ENCODE results near the gene SDR42E1. TPM values are rescaled to one million over a fixed set of nuclear protein-coding genes. Genes with fewer than 3 reads are reported as not detected.
"Not testable (repeated sequence)": the region's sequence is repeated elsewhere in the genome, so short reads cannot be mapped to it uniquely, and the experiment has no call there.

The SDR42E1 gene
- total RNA-seq, 5 donors from 2014 or later (not counting 1 experiment from before 2014, with no cell fraction given): 3.0 to 7.4 (median 5.0) TPM

DNA sequence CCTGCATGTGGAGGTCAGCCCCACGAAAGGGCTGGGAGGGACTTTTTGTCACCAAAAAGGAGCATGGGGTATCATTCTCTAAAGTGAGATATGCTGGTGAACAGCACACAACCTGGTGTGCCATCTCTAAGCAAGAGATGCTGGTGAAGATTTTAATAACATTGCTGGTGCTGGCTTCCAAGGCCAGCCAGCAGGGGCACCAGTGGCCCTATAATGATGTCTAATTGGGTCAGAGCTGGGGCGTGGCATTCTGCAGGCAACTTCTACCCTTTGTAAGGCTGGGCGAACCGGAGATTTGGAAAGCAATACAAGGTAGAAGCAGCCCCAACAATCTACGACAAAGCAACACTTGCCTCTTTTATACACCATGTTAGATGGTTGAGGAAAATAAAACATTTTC lies 16.8 kb downstream of the SDR42E1 start:
- Mint-ChIP-seq H3K4me1 (peaks cover 0 to 4% (median 0%) of the 10 kb centered on the region in 3 donors), H3K27ac (no peak overlapping the region)
- ATAC-seq (replicated peaks in 1 of 4): no peak

DNA sequence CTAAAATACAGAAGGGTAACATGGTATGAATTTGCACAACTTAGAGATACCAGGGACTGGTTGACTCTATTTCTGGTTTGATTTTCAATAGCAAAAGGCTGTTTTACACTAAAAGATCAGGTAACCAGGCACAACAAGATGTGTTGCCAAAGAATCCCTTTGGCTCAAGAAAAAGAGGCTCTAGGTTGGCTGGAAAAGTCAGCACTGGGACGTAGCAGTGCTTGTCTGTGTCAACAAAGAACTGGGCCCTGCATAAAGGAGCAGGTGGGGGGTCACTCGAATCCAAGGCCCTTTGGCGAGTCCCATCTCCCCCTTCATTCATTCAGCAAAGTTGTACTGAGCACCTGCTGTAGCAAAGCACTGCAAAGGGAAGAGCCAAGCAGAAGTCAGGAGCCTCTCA lies 18.4 kb downstream of the SDR42E1 start:
- no peaks in the 10 kb centered on the region for H3K27me3 Mint-ChIP-seq
- no peaks in the 10 kb centered on the region for H3K9me3 Mint-ChIP-seq
- WGBS (ENCODE audit: insufficient coverage): 82% methylated on average over 3 of the region's 3 CpGs
- ChIA-PET CTCF (no interaction called here), POLR2A (no interaction called here)
- H3K4me3 Mint-ChIP-seq: no peak overlapping the region
- no peak for DNase-seq
- H3K4me3 ChIP-seq (ENCODE audit: control insufficient read depth in 1 of 2, extremely low read depth in 1 of 2, low read length in 1 of 2): no peak overlapping the region
- H3K36me3 ChIP-seq (ENCODE audit: control insufficient read depth in 2 of 2, extremely low read depth in 1 of 2, insufficient read depth in 1 of 2, low read length in 1 of 2): peaks cover 3 to 13% of the 10 kb centered on the region in 2 donors
- ATAC-seq (replicated peaks in 1 of 4): no peak
- H3K4me1 Mint-ChIP-seq: peaks cover 0 to 4% (median 0%) of the 10 kb centered on the region in 3 donors
- no peaks in the 10 kb centered on the region for H3K4me1 ChIP-seq (ENCODE audit: control insufficient read depth in 1 of 2, extremely low read depth in 1 of 2, insufficient read depth in 2 of 2, low read length in 2 of 2)
- H3K36me3 Mint-ChIP-seq: peaks cover 5% of the 10 kb centered on the region
- H3K27ac ChIP-seq (ENCODE audit: low read length): no peak overlapping the region
- H3K27me3 ChIP-seq (replicated peaks in 1 of 2; ENCODE audit: control insufficient read depth in 2 of 2, extremely low read depth in 1 of 2, insufficient read depth in 2 of 2, low read length in 1 of 2): peaks cover 0 to 2% of the 10 kb centered on the region in 2 experiments
- H3K9me3 ChIP-seq: no peaks in the 10 kb centered on the region
- H3K27ac Mint-ChIP-seq: no peak overlapping the region

More for the DNA sequence above, 16.8 kb downstream of the SDR42E1 start:
- peaks cover 10% of the 10 kb centered on the region for H3K36me3 Mint-ChIP-seq
- H3K4me3 Mint-ChIP-seq: no peak overlapping the region
- ChIA-PET POLR2A (no interaction called here), CTCF (no interaction called here)
- DNase-seq: no peak
- Histone ChIP-seq H3K4me1 (ENCODE audit: control insufficient read depth in 1 of 2, extremely low read depth in 1 of 2, insufficient read depth in 2 of 2, low read length in 2 of 2) (no peaks in the 10 kb centered on the region), H3K4me3 (ENCODE audit: control insufficient read depth in 1 of 2, extremely low read depth in 1 of 2, low read length in 1 of 2) (no peak overlapping the region), H3K36me3 (ENCODE audit: control insufficient read depth in 2 of 2, extremely low read depth in 1 of 2, insufficient read depth in 1 of 2, low read length in 1 of 2) (peaks cover 3 to 27% of the 10 kb centered on the region in 2 donors), H3K9me3 (no peaks in the 10 kb centered on the region), H3K27ac (ENCODE audit: low read length) (no peak overlapping the region), H3K27me3 (replicated peaks in 1 of 2; ENCODE audit: control insufficient read depth in 2 of 2, extremely low read depth in 1 of 2, insufficient read depth in 2 of 2, low read length in 1 of 2) (no peaks in the 10 kb centered on the region)
- H3K9me3 Mint-ChIP-seq: no peaks in the 10 kb centered on the region
- WGBS (ENCODE audit: insufficient coverage): 80% methylated on average over 1 of the region's 5 CpGs
- no peaks in the 10 kb centered on the region for H3K27me3 Mint-ChIP-seq

DNA sequence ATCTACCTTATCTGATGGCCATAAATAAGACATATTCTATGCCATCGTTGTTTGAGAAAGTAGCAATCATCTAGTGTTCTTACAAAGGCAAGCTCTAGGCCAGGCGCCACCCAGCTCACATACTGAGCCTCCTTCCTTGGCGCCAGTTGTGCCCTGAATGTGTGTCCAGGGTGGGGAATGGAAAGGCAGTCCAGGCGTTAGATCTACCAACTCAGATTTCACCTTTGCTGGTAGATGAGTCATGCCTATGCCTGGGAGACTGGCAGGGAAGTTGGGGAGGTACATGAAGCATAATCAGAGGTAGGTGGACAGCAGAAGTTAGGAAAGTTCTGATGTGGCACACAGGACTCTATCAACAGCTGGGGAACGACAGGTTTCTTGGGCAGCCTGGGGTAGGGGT lies 23.6 kb downstream of the SDR42E1 start:
- 81% methylated on average over 3 of the region's 5 CpGs for WGBS (ENCODE audit: insufficient coverage)
- H3K9me3 ChIP-seq: no peaks in the 10 kb centered on the region
- no peaks in the 10 kb centered on the region for H3K4me1 Mint-ChIP-seq
- peaks cover 4% of the 10 kb centered on the region in 2 donors for H3K27me3 Mint-ChIP-seq
- H3K9me3 Mint-ChIP-seq: no peaks in the 10 kb centered on the region
- no peak overlapping the region for H3K27ac Mint-ChIP-seq
- no peaks in the 10 kb centered on the region for H3K36me3 ChIP-seq (ENCODE audit: control insufficient read depth in 2 of 2, extremely low read depth in 1 of 2, insufficient read depth in 1 of 2, low read length in 1 of 2)
- no peaks in the 10 kb centered on the region for H3K4me1 ChIP-seq (ENCODE audit: control insufficient read depth in 1 of 2, extremely low read depth in 1 of 2, insufficient read depth in 2 of 2, low read length in 2 of 2)
- ChIA-PET CTCF (no interaction called here), POLR2A (no interaction called here)
- H3K4me3 ChIP-seq (ENCODE audit: control insufficient read depth in 1 of 2, extremely low read depth in 1 of 2, low read length in 1 of 2): no peak overlapping the region
- no peak overlapping the region for H3K4me3 Mint-ChIP-seq
- ATAC-seq (replicated peaks in 1 of 4): no peak
- no peaks in the 10 kb centered on the region for H3K36me3 Mint-ChIP-seq
- no peak overlapping the region for H3K27ac ChIP-seq (ENCODE audit: low read length)
- peaks cover 3 to 6% of the 10 kb centered on the region in 2 experiments for H3K27me3 ChIP-seq (replicated peaks in 1 of 2; ENCODE audit: control insufficient read depth in 2 of 2, extremely low read depth in 1 of 2, insufficient read depth in 2 of 2, low read length in 1 of 2)
- no peak for DNase-seq

DNA sequence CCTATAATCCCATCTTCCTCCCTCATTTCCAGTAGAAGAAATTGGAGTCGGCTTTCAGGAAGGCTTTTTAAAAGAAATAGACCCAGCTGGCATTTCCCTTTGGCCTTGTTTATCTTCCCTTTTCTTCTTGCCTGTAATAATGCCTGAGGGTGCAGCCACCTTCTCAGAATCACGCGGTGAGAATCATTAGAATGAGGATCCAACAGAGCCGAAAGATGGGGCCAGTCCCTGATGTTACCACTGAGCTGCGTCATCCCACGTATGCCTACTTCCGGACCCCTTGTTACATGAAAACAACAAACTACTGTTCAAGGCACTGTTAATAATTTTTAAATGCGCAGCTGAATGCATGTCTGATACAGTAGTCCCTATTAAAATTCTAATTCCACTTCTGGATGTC lies 24.1 kb downstream of the SDR42E1 start:
- ChIA-PET CTCF (no interaction called here), POLR2A (no interaction called here)
- Mint-ChIP-seq H3K27me3 (peaks cover 4% of the 10 kb centered on the region in 2 donors), H3K27ac (no peak overlapping the region), H3K36me3 (no peaks in the 10 kb centered on the region), H3K4me1 (no peaks in the 10 kb centered on the region), H3K4me3 (no peak overlapping the region), H3K9me3 (no peaks in the 10 kb centered on the region)
- Histone ChIP-seq H3K4me3 (ENCODE audit: control insufficient read depth in 1 of 2, extremely low read depth in 1 of 2, low read length in 1 of 2) (no peak overlapping the region), H3K27me3 (replicated peaks in 1 of 2; ENCODE audit: control insufficient read depth in 2 of 2, extremely low read depth in 1 of 2, insufficient read depth in 2 of 2, low read length in 1 of 2) (peaks cover 3 to 6% of the 10 kb centered on the region in 2 experiments), H3K9me3 (no peaks in the 10 kb centered on the region), H3K27ac (ENCODE audit: low read length) (no peak overlapping the region), H3K36me3 (ENCODE audit: control insufficient read depth in 2 of 2, extremely low read depth in 1 of 2, insufficient read depth in 1 of 2, low read length in 1 of 2) (no peaks in the 10 kb centered on the region), H3K4me1 (ENCODE audit: control insufficient read depth in 1 of 2, extremely low read depth in 1 of 2, insufficient read depth in 2 of 2, low read length in 2 of 2) (no peaks in the 10 kb centered on the region)
- no peak for DNase-seq
- 93% methylated on average over 6 of the region's 8 CpGs for WGBS (ENCODE audit: insufficient coverage)
- ATAC-seq (replicated peaks in 1 of 4): no peak

DNA sequence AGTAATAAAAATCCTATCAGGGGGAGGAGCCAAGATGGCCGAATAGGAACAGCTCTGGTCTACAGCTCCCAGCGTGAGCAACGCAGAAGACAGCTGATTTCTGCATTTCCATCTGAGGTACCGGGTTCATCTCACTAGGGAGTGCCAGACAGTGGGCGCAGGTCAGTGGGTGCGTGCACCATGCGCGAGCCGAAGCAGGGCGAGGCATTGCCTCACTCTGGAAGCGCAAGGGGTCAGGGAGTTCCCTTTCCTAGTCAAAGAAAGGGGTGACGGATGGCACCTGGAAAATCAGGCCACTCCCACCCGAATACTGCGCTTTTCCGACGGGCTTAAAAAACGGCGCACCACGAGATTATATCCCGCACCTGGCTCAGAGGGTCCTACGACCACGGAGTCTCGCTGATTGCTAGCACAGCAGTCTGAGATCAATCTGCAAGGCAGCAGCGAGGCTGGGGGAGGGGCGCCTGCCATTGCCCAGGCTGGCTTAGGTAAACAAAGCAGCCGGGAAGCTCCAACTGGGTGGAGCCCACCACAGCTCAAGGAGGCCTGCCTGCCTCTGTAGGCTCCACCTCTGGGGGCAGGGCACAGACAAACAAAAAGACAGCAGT lies 33.8 kb downstream of the SDR42E1 start:
- ATAC-seq (replicated peaks in 1 of 4); DNase-seq; CTCF ChIA-PET; POLR2A ChIA-PET; H3K4me1 Mint-ChIP-seq; H3K27me3 ChIP-seq (replicated peaks in 1 of 2; ENCODE audit: control insufficient read depth in 2 of 2, extremely low read depth in 1 of 2, insufficient read depth in 2 of 2, low read length in 1 of 2); H3K9me3 ChIP-seq; H3K36me3 ChIP-seq (ENCODE audit: control insufficient read depth in 2 of 2, extremely low read depth in 1 of 2, insufficient read depth in 1 of 2, low read length in 1 of 2); H3K4me1 ChIP-seq (ENCODE audit: control insufficient read depth in 1 of 2, extremely low read depth in 1 of 2, insufficient read depth in 2 of 2, low read length in 2 of 2); H3K4me3 Mint-ChIP-seq; H3K36me3 Mint-ChIP-seq; H3K4me3 ChIP-seq (ENCODE audit: control insufficient read depth in 1 of 2, extremely low read depth in 1 of 2, low read length in 1 of 2); H3K27ac Mint-ChIP-seq; H3K27ac ChIP-seq (ENCODE audit: low read length): not testable (repeated sequence)
- Mint-ChIP-seq H3K9me3 (peaks cover 0 to 26% (median 21%) of the 10 kb centered on the region in 3 donors), H3K27me3 (peaks cover 11 to 18% of the 10 kb centered on the region in 2 donors)
- whole genome bisulfite sequencing (ENCODE audit: insufficient coverage): 89% methylated on average over 14 of the region's 26 CpGs

DNA sequence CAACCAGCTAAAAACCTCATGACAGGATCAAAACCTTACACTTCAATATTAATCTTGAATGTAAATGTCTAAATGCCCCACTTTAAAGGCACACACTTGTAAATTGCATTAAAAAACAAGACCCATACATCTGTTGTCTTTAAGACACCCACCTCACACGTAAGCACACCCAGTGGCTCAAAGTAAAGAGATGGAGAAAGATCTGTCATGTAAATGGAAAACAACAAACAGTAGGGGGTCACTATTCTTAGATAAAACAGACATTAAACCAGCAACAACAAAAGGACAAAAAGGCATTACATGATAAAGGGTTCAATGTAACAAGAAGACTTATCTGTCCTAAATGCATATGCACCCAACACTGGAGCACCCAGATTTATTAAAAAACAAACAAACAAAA lies 35.6 kb downstream of the SDR42E1 start:
- Mint-ChIP-seq H3K4me1 (no peaks in the 10 kb centered on the region), H3K4me3 (no peak overlapping the region), H3K9me3 (peaks cover 4 to 38% (median 30%) of the 10 kb centered on the region in 3 donors), H3K36me3 (peaks cover 4% of the 10 kb centered on the region), H3K27me3 (peaks cover 11 to 22% of the 10 kb centered on the region in 2 donors), H3K27ac (no peak overlapping the region)
- CTCF ChIA-PET: no interaction called here
- Histone ChIP-seq H3K4me1 (ENCODE audit: control insufficient read depth in 1 of 2, extremely low read depth in 1 of 2, insufficient read depth in 2 of 2, low read length in 2 of 2) (no peaks in the 10 kb centered on the region), H3K4me3 (ENCODE audit: control insufficient read depth in 1 of 2, extremely low read depth in 1 of 2, low read length in 1 of 2) (no peak overlapping the region), H3K36me3 (ENCODE audit: control insufficient read depth in 2 of 2, extremely low read depth in 1 of 2, insufficient read depth in 1 of 2, low read length in 1 of 2) (no peaks in the 10 kb centered on the region), H3K9me3 (peaks cover 7% of the 10 kb centered on the region), H3K27me3 (replicated peaks in 1 of 2; ENCODE audit: control insufficient read depth in 2 of 2, extremely low read depth in 1 of 2, insufficient read depth in 2 of 2, low read length in 1 of 2) (peaks cover 0 to 9% of the 10 kb centered on the region in 2 experiments), H3K27ac (ENCODE audit: low read length) (no peak overlapping the region)
- POLR2A ChIA-PET: no interaction called here
- no CpG with 5 or more reads among the region's 1 CpG for WGBS (ENCODE audit: insufficient coverage)
- DNase-seq (no peak), ATAC-seq (replicated peaks in 1 of 4) (no peak)

DNA sequence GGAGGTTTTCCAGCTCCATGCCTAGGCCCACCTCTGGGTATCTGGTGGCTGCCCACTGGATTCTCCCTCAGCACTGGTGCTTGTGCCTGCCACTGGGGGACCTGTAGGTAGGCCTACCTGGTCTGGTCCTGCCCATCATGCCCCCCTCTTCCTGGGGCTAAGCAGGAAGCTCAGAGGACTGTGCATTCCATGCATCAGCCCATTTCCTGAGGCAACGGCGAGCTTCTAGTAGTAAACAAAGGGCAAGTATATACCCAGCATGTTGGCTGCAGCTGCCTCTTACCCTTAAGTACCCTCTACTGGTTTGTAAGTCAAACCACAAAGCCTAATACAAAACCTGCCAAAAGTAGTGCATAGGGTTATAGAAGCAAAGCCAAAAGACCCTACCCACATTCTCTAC lies 37.5 kb downstream of the SDR42E1 start:
- WGBS (ENCODE audit: insufficient coverage): 60% methylated on average over 1 of the region's 2 CpGs
- Histone ChIP-seq H3K4me1 (ENCODE audit: control insufficient read depth in 1 of 2, extremely low read depth in 1 of 2, insufficient read depth in 2 of 2, low read length in 2 of 2) (no peaks in the 10 kb centered on the region), H3K27me3 (replicated peaks in 1 of 2; ENCODE audit: control insufficient read depth in 2 of 2, extremely low read depth in 1 of 2, insufficient read depth in 2 of 2, low read length in 1 of 2) (peaks cover 0 to 9% of the 10 kb centered on the region in 2 experiments), H3K9me3 (peaks cover 7% of the 10 kb centered on the region), H3K27ac (ENCODE audit: low read length) (no peak overlapping the region), H3K4me3 (ENCODE audit: control insufficient read depth in 1 of 2, extremely low read depth in 1 of 2, low read length in 1 of 2) (no peak overlapping the region), H3K36me3 (ENCODE audit: control insufficient read depth in 2 of 2, extremely low read depth in 1 of 2, insufficient read depth in 1 of 2, low read length in 1 of 2) (no peaks in the 10 kb centered on the region)
- ATAC-seq (replicated peaks in 1 of 4) (no peak), DNase-seq (no peak)
- H3K4me1 Mint-ChIP-seq: no peaks in the 10 kb centered on the region
- H3K4me3 Mint-ChIP-seq: no peak overlapping the region
- H3K36me3 Mint-ChIP-seq: peaks cover 4% of the 10 kb centered on the region
- POLR2A ChIA-PET: no interaction called here
- CTCF ChIA-PET: no interaction called here
- peaks cover 11 to 27% of the 10 kb centered on the region in 2 donors for H3K27me3 Mint-ChIP-seq
- no peak overlapping the region for H3K27ac Mint-ChIP-seq
- peaks cover 4 to 40% (median 30%) of the 10 kb centered on the region in 3 donors for H3K9me3 Mint-ChIP-seq
